Measurements from ENCODE around the gene SMYD3. TPM values are rescaled to one million over a fixed set of nuclear protein-coding genes. Genes with fewer than 3 reads are reported as not detected.

SMYD3 gene
- polyA plus RNA-seq, 3 donors from 2014 or later, result 48.4 to 57.5 (median 50.8) TPM

DNA sequence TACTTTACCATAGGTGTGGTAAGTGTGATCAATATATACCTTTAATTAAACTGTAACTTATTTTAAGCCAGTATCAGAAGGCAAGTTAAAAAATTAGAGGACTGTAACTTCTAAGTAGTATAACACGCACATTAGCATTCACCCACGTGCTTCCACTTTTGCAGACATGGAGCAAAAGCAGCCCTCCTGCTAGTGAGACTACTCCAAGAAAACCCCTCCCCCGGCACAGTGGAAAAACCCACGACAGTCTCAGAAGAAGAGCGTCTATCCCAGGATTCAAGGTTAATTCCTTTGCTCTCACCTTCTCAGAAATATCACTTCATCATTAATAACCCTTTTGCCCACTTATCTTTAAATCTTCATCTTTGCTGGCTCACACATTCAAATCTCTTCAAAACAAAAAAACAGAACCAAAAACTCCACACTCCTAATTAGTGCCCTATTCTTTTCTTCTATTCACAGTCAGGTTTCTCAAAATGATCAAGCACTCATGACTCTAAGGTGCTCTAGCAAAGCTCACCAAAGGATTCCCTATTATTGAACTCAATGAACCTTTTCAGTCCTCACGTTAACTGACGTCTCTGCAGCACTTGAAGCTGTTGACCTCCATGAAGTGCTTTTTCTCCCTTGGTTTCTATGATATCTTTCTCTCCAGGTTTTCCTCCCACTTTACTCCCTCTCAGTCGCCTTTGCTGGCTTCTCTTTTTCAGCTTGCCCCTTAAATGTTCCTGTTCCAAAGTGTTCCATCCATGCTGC is 213.5 kb downstream of the SMYD3 start:
- Mint-ChIP-seq H3K4me3 (no peak overlapping the region), H3K9me3 (no peaks in the 10 kb centered on the region), H3K27me3 (ENCODE audit: low read depth in 3 of 3) (peaks cover 0 to 1% (median 0%) of the 10 kb centered on the region in 3 donors), H3K4me1 (peaks cover 6 to 16% of the 10 kb centered on the region in 2 donors), H3K36me3 (no peaks in the 10 kb centered on the region), H3K27ac (no peak overlapping the region)
- DNase-seq, result no peak

DNA sequence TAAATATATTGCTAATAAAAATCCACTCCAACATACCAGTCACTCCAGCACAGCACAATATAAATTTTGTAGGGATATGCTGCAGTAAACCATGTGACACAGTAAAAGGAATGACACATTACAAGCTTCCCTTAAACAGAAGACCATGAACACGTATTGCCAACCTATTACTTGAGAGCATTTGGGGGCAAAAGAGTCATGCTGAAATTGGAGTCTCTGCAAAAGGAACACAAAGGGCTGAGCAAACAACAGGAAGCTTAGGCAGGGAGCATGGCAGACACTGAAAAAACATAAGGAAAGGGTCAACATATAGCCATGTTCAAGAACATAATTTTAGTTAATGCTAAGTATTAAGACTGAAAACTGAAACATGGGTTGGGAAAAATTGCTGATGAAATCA is 214.5 kb downstream of the SMYD3 start:
- H3K4me3 Mint-ChIP-seq, result no peak overlapping the region
- H3K9me3 Mint-ChIP-seq, result no peaks in the 10 kb centered on the region
- H3K36me3 Mint-ChIP-seq, result no peaks in the 10 kb centered on the region
- peaks cover 6 to 16% of the 10 kb centered on the region in 2 donors for H3K4me1 Mint-ChIP-seq
- DNase-seq, result no peak
- no peak overlapping the region for H3K27ac Mint-ChIP-seq
- H3K27me3 Mint-ChIP-seq (ENCODE audit: low read depth in 3 of 3), result peaks cover 0 to 1% (median 0%) of the 10 kb centered on the region in 3 donors

DNA sequence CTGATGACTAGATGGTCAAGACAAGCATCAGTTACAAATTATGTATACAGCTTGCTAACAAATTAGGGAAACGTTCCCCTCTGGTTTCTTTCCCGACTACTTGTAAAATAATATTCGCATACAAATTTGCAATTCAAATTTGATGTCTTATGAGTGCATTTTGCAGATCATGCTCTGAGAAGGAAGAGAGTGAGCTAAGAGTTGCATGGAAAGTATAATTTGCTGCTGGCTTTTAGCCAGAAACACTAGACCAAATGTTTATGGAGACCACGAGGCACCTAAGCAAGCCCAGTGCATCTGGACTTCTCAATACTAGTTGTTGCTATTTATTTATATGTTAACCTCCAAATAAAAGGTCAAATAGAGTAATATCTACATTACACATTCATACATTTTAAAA is 216.0 kb downstream of the SMYD3 start:
- DNase-seq, result no peak
- H3K36me3 Mint-ChIP-seq, result no peaks in the 10 kb centered on the region
- H3K4me3 Mint-ChIP-seq, result no peak overlapping the region
- peaks cover 0 to 3% (median 0%) of the 10 kb centered on the region in 3 donors for H3K27me3 Mint-ChIP-seq (ENCODE audit: low read depth in 3 of 3)
- H3K27ac Mint-ChIP-seq, result no peak overlapping the region
- H3K9me3 Mint-ChIP-seq, result no peaks in the 10 kb centered on the region
- peaks cover 6% of the 10 kb centered on the region in 2 donors for H3K4me1 Mint-ChIP-seq

DNA sequence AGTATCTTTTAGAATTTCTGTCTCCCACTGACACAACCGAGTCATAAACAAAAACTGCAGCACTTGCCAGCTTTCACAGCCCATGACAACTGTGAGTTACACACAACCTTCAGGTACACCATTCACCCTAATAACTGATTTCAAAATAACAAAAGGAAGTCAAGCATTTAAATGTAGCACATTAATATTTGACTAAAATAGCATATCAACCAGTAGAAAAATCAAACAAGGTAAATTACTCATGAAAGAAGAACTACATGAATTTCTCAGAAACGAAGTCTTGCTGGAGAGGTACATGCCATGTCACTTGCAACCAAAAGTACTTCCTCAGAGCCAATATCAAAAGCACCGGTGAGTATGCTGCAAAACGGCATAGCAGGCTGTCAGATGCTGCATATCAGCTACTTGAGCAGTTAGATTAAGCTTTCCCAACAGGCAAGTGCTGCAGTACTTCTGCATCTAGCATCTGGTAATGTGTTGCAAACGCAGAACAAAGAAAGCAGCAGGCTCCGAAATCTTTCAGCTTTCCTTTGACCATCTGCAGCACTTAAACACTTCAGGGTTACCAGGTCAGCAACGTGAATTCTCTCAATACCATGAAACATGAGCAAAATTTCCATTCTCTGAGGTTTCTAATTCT is 223.2 kb downstream of the SMYD3 start:
- H3K4me1 Mint-ChIP-seq, result no peaks in the 10 kb centered on the region
- peaks cover 0 to 2% (median 1%) of the 10 kb centered on the region in 3 donors for H3K27me3 Mint-ChIP-seq (ENCODE audit: low read depth in 3 of 3)
- no peak overlapping the region for H3K4me3 Mint-ChIP-seq
- no peak for DNase-seq
- peaks cover 0 to 7% (median 0%) of the 10 kb centered on the region in 3 donors for H3K36me3 Mint-ChIP-seq
- no peaks in the 10 kb centered on the region for H3K9me3 Mint-ChIP-seq
- no peak overlapping the region for H3K27ac Mint-ChIP-seq

DNA sequence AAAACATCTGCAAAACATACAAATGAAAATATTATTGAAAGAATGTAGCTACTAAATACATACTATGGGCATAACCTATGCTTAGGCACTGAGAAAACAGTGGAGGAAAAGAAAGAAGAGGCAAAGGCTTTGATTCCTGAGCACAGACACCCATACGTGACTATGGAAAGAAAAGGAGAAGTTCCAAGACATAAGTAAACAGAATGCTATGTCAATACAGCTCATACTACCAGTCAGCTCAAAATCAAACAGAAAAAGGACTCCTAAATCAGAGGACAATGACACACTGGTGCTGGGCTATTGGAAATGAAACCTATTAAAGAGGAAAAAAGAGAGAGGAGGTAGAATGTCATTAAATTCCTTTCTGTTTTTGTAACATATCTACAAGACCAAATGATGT is 225.4 kb downstream of the SMYD3 start:
- no peaks in the 10 kb centered on the region for H3K4me1 Mint-ChIP-seq
- H3K36me3 Mint-ChIP-seq, result peaks cover 0 to 7% (median 3%) of the 10 kb centered on the region in 3 donors

DNA sequence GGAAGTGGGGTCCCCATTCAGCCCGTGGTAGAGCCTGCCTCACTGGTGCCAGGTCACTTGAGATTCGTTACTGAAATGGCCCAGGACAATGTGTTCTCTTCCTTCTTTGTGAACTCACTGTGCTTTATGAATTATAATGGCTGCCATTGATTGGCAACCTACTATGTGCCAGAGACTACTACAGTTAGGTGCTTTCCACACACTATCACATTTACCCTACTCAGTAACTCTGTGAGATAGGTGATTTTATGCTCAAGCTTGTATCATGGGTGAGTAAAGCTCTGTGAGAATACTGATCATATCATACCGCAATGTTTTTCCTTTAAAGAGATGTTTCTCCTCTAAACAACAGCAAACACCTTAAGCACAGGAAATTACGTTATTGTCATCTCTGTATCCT is 225.9 kb downstream of the SMYD3 start:
- Mint-ChIP-seq H3K4me3 (no peak overlapping the region), H3K9me3 (no peaks in the 10 kb centered on the region), H3K27me3 (ENCODE audit: low read depth in 3 of 3) (peaks cover 0 to 1% (median 0%) of the 10 kb centered on the region in 3 donors), H3K27ac (no peak overlapping the region), H3K4me1 (no peaks in the 10 kb centered on the region), H3K36me3 (peaks cover 0 to 7% (median 3%) of the 10 kb centered on the region in 3 donors)
- no peak for DNase-seq

More for the DNA sequence above, 225.4 kb downstream of the SMYD3 start:
- DNase-seq, result no peak
- no peak overlapping the region for H3K27ac Mint-ChIP-seq
- no peaks in the 10 kb centered on the region for H3K9me3 Mint-ChIP-seq
- no peak overlapping the region for H3K4me3 Mint-ChIP-seq
- peaks cover 0 to 1% (median 0%) of the 10 kb centered on the region in 3 donors for H3K27me3 Mint-ChIP-seq (ENCODE audit: low read depth in 3 of 3)

DNA sequence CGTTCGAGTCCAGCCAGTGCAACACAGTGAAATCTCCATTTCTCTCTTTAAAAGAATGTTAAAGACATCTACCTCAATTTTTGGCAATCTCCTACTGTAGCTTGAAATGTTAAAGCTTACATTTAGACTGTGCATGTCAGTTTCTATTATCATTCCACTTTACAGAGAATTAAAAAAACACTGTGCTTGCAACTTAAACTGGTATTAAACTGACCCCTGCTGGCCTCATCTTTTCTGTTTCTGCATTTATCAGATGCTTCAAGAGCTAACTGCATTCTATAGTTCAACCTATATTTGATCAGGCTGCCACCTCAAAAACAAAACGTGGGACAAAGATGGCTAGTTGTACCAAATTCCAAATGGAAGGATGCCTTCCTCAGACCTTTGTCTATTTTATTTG is 226.5 kb downstream of the SMYD3 start:
- Mint-ChIP-seq H3K27ac (no peak overlapping the region), H3K4me3 (no peak overlapping the region), H3K36me3 (peaks cover 0 to 6% (median 3%) of the 10 kb centered on the region in 3 donors), H3K27me3 (ENCODE audit: low read depth in 3 of 3) (peaks cover 0 to 1% (median 0%) of the 10 kb centered on the region in 3 donors), H3K4me1 (no peaks in the 10 kb centered on the region), H3K9me3 (no peaks in the 10 kb centered on the region)
- DNase-seq, result no peak

DNA sequence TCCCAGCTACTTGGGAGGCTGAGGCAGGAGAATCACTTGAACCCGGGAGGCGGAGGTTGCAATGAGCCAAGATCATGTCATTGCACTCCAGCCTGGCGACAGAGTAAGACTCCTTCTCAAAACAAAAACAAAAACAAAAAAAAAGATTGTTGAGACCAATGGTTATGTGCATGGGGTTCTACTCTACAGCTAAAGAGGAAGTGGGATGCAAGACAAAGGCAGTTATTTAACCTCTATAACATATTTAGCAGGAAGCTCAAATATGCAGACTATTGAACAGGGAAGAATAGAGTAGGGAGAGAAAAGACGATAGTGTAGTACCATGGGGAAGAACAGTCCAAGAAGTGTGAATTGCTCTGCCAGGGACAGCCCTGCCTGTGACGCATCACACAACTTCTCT is 227.7 kb downstream of the SMYD3 start:
- Mint-ChIP-seq H3K9me3 (no peaks in the 10 kb centered on the region), H3K4me1 (no peaks in the 10 kb centered on the region), H3K27ac (no peak overlapping the region), H3K36me3 (peaks cover 0 to 4% (median 3%) of the 10 kb centered on the region in 3 donors), H3K27me3 (ENCODE audit: low read depth in 3 of 3) (peaks cover 0 to 1% (median 0%) of the 10 kb centered on the region in 3 donors), H3K4me3 (no peak overlapping the region)
- DNase-seq, result no peak

DNA sequence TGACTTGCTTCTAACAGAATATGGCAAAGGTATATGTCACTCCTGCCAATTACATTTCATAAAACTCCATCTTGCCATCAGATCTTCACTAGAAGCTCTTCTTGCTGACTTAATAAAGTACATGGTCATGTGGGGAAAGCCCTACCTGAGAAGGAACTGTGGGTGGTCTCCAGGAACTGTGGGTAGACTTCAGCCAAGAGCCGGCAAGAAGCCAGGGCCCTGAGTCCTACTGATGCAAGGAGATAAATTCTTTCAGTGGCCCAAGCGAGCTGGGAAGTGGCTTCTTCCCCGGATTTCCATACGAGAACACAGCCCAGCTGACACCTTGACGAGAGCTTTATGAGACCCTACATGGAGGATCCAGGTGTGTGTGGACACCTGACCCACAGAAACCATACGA is 228.7 kb downstream of the SMYD3 start:
- Mint-ChIP-seq H3K9me3 (no peaks in the 10 kb centered on the region), H3K27ac (no peak overlapping the region), H3K4me3 (no peak overlapping the region), H3K36me3 (peaks cover 3 to 4% (median 4%) of the 10 kb centered on the region in 3 donors), H3K4me1 (no peaks in the 10 kb centered on the region), H3K27me3 (ENCODE audit: low read depth in 3 of 3) (no peaks in the 10 kb centered on the region)
- DNase-seq, result no peak

DNA sequence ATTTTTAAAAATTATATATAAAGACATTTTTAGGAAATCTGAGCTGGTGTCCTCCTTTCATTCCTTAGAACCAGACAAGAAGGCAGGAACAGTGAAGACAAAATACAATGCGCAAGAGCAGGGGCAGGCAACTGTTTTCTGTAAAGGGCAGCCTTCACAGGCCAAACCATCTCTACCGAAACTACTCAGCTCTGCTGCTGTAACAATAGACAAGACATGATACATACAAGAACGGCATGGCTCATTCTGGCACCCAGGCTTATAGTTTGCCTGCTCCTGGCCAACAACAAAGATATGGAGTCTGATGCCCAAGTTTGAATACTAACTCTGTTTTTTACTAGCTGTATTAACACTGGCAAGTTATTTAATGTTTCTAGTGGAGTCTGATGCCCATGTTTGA is 232.0 kb downstream of the SMYD3 start:
- Mint-ChIP-seq H3K4me1 (no peaks in the 10 kb centered on the region), H3K4me3 (no peak overlapping the region), H3K27ac (no peak overlapping the region), H3K36me3 (peaks cover 3 to 8% (median 5%) of the 10 kb centered on the region in 3 donors), H3K27me3 (ENCODE audit: low read depth in 3 of 3) (no peaks in the 10 kb centered on the region), H3K9me3 (peaks cover 0 to 2% (median 0%) of the 10 kb centered on the region in 6 donors)
- DNase-seq, result no peak

DNA sequence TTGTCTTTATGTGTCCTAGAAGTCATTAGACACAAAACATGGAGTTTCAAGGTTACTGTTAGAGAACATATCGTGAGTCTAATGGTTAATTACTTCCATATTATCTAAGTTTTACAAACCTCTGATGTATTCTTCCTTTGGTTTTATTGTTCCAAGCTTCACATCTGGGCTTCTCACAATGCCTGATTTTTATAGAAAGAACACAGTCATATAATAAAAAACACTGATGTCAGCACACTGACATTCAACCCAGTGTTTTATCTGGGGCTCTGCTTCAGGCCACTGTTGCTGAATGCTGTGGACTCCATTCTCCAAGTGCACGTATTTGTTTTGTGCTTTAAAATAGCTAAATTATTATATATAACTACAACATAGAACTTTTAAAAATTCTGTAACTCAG is 232.9 kb downstream of the SMYD3 start:
- no peaks in the 10 kb centered on the region for H3K4me1 Mint-ChIP-seq
- DNase-seq, result no peak
- H3K27ac Mint-ChIP-seq, result no peak overlapping the region
- H3K27me3 Mint-ChIP-seq (ENCODE audit: low read depth in 3 of 3), result no peaks in the 10 kb centered on the region
- peaks cover 0 to 2% (median 0%) of the 10 kb centered on the region in 6 donors for H3K9me3 Mint-ChIP-seq
- H3K4me3 Mint-ChIP-seq, result no peak overlapping the region
- H3K36me3 Mint-ChIP-seq, result peaks cover 3 to 8% (median 5%) of the 10 kb centered on the region in 3 donors

DNA sequence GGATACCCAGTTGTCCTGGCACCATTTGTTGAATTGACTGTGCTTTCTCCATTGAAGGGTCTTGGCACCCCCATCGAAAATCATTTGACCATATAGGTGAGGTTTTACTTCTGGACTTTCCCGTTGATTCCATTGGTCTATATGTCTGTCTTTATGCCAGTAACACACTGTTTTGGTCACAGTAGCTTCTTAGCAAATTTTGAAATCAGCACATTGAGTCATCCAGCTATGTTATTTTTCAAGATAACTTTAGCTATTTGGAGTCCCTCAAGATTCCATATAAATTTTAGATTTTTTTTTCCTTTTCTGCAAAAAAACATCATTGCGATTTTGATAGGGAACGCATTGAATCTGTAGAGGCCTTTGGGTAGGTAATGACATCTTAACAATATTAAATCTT is 235.6 kb downstream of the SMYD3 start:
- no peak for DNase-seq
- no peaks in the 10 kb centered on the region for H3K4me1 Mint-ChIP-seq
- no peak overlapping the region for H3K27ac Mint-ChIP-seq
- H3K27me3 Mint-ChIP-seq (ENCODE audit: low read depth in 3 of 3), result no peaks in the 10 kb centered on the region
- peaks cover 0 to 14% (median 5%) of the 10 kb centered on the region in 3 donors for H3K36me3 Mint-ChIP-seq
- no peak overlapping the region for H3K4me3 Mint-ChIP-seq
- peaks cover 0 to 2% (median 0%) of the 10 kb centered on the region in 6 donors for H3K9me3 Mint-ChIP-seq

DNA sequence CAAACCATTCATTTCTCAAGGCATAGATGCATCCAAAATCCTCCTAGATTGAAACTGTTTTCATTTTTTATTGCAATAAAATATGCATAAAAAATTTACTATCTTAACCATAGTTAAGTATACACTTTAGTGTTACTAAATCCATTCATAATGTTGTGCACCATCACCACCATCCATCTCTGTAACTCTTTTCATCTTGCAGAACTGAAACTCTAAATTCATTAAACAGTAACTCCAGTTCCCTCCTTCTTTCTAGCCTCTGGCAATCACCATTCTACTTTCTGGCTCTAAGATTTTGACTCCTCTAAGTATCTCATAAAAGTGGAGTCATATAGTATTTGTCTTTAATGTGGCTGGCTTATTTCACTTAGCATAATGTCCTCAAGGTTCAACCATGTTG is 236.8 kb downstream of the SMYD3 start:
- H3K27ac Mint-ChIP-seq, result no peak overlapping the region
- H3K4me3 Mint-ChIP-seq, result no peak overlapping the region
- H3K4me1 Mint-ChIP-seq, result no peaks in the 10 kb centered on the region
- peaks cover 0 to 2% (median 0%) of the 10 kb centered on the region in 6 donors for H3K9me3 Mint-ChIP-seq
- peaks cover 0 to 14% (median 5%) of the 10 kb centered on the region in 3 donors for H3K36me3 Mint-ChIP-seq
- no peak for DNase-seq
- H3K27me3 Mint-ChIP-seq (ENCODE audit: low read depth in 3 of 3), result no peaks in the 10 kb centered on the region

DNA sequence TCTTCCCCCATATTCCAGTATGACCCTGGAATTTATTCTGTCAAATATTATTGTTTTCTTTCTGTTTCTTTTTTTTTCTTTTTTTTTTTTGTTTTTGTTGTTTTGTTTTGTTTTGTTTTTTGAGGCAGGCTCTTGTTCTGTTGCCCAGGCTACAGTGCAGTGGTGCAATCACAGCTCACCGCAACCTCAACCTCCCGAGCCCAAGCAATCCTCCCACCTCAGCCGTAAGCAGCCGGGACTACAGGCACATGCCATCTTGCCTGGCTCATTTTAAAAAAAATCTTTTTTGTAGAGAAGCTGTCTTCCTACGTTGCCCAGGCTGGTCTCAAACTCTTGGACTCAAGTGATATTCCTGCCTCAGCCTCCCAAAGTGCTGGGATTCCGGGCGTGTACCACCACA is 237.6 kb downstream of the SMYD3 start:
- no peak for DNase-seq
- H3K27me3 Mint-ChIP-seq (ENCODE audit: low read depth in 3 of 3), result no peaks in the 10 kb centered on the region
- peaks cover 0 to 14% (median 5%) of the 10 kb centered on the region in 3 donors for H3K36me3 Mint-ChIP-seq
- peaks cover 0 to 2% (median 0%) of the 10 kb centered on the region in 6 donors for H3K9me3 Mint-ChIP-seq
- no peak overlapping the region for H3K27ac Mint-ChIP-seq
- no peak overlapping the region for H3K4me3 Mint-ChIP-seq
- H3K4me1 Mint-ChIP-seq, result no peaks in the 10 kb centered on the region
